IPS-15b (cell line): ENCODE data around the gene ZNF358.
A peak's percentile ranks its signal among the peaks of the same experiment; 100 is the strongest.

Experiments used
- H3K27me3 ChIP-seq: one replicate; pipeline ENCODE4 v1.6.1; 2013; ENCODE audit warnings: low read length; ENCODE audit not compliant: control insufficient read depth, insufficient read depth
- H3K36me3 ChIP-seq: one replicate; pipeline ENCODE4 v1.6.1; 2013; ENCODE audit warnings: low read length; ENCODE audit not compliant: control insufficient read depth, insufficient read depth
- H3K4me1 ChIP-seq: one replicate; pipeline ENCODE4 v1.6.1; 2013; ENCODE audit warnings: mild to moderate bottlenecking, low read length; ENCODE audit not compliant: control insufficient read depth, insufficient read depth
- H3K4me3 ChIP-seq: one replicate; pipeline ENCODE4 v1.5.1; 2013; ENCODE audit warnings: low read depth, low read length
- H3K9ac ChIP-seq: one replicate; pipeline ENCODE4 v1.6.1; 2013; ENCODE audit warnings: low read depth, mild to moderate bottlenecking, low read length
- H3K9me3 ChIP-seq: one replicate; pipeline ENCODE4 v1.6.1; 2013; ENCODE audit warnings: mild to moderate bottlenecking, low read length; ENCODE audit not compliant: control insufficient read depth, insufficient read depth

The ZNF358 gene

DNA sequence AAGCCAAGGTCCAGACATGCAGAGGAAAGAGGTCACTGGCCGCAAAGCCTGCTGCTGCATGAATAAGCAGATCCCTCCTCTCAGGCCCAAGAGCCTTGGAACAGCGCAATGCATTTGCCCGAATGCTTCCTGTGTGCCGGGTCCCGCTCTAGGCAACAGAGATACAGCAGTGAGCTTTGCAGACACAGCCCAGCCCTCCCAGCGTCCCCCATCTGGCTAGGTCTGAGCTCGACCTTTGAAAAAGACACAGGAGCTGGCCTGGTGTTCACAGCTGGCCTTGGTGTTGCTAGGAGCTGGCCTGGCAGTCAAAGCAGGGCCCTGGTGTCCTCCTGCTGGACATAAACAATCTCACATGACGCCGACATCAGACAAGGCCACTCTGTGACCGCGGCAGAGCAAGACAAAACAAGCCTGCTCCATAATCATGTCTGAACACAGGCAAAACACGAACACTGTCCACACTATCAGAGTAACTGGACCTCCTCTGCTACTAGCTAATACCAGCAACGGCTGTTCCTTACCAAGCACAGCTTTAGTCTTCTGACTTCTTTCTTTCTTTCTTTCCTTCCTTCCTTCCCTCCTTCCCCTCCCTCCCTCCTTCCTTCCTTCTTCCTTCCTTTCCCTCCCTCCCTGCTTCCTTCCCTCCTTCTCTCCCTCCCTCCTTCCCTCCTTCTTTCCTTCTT is 21.3 kb upstream of the ZNF358 start:
- no peak overlapping the region for H3K9ac ChIP-seq
- H3K4me3 ChIP-seq: no peak overlapping the region
- H3K4me1 ChIP-seq: peaks cover 2% of the 10 kb centered on the region

DNA sequence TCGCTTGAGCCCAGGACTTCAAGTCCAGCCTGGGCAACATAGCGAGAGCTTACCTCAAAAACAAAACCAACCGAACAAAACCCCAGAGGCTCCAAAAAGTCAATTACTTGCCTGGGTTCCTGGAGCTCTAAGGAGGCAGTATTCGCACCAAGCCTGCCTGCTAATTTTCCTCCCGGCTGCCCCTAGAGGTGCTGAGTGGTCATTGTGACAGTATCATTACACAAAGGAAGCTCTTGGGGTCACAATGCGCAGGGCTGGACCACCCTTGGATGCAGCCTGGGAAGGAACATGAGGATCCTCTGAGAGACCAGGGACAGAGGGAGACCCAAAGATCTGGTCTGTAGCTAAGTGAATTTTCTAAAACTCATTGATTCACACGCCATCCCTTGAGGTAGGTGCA is 18.6 kb upstream of the ZNF358 start:
- peaks cover 23% of the 10 kb centered on the region for H3K27me3 ChIP-seq
- no peak overlapping the region for H3K9ac ChIP-seq
- H3K4me1 ChIP-seq: no peaks in the 10 kb centered on the region
- no peaks in the 10 kb centered on the region for H3K36me3 ChIP-seq
- H3K4me3 ChIP-seq: no peak overlapping the region
- H3K9me3 ChIP-seq: no peaks in the 10 kb centered on the region

More for the DNA sequence above, 21.3 kb upstream of the ZNF358 start:
- peaks cover 2% of the 10 kb centered on the region for H3K27me3 ChIP-seq
- no peaks in the 10 kb centered on the region for H3K9me3 ChIP-seq
- no peaks in the 10 kb centered on the region for H3K36me3 ChIP-seq

DNA sequence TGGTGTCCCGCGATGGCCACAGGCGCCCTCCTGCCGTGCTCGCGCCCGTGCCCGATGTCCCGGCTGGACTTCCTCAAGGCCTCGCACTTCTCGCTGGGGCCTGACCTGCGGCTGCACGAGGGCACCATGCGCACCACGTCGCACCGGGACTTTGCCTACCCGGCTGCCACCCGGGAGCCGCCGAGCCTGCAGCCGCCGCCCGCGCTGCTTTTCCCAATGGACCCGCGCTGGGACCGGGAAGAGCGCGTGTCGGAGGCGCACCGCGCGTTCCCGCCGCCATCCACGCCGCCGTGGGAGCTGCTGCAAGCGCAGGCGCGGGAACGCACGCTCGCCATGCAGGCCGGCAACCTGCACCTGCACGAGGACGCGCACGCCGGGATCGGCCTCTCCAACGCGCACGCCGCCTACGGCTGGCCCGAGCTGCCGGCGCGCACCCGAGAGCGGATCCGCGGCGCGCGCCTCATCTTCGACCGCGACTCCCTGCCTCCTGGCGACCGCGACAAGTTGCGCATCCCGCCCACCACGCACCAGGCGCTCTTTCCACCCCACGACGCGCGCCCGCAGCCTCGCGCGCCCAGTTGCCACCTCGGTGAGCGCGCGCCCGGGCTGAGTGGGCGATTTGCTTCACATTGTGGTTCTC is 15.0 kb upstream of the ZNF358 start:
- Histone ChIP-seq H3K9me3 (no peaks in the 10 kb centered on the region), H3K9ac (no peak overlapping the region), H3K4me3 (peak overlapping the region; percentile 59), H3K4me1 (peaks cover 2% of the 10 kb centered on the region), H3K27me3 (peaks cover 25% of the 10 kb centered on the region), H3K36me3 (no peaks in the 10 kb centered on the region)

DNA sequence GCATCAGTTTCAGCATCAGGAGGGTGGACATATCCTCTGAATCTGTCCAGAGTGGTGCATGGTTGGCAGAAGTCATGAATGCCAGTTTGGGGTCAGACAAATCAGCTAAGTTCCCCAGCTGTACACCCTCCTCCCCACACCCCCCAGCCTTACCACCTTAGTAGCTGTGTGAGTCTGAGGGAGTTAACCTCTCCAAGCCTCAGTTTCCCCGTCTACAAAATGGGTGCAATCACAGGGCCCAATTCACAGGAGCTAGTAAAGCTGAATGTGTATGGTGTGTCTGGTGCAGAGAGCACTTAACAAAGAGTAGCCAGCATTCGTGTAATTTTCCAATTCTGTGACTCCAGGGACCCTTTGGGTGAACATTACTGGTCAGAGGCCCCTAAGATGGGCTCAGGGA is 13.4 kb upstream of the ZNF358 start:
- no peaks in the 10 kb centered on the region for H3K9me3 ChIP-seq
- H3K9ac ChIP-seq: no peak overlapping the region
- no peaks in the 10 kb centered on the region for H3K36me3 ChIP-seq
- H3K4me3 ChIP-seq: no peak overlapping the region
- peaks cover 2% of the 10 kb centered on the region for H3K4me1 ChIP-seq
- peaks cover 25% of the 10 kb centered on the region for H3K27me3 ChIP-seq

DNA sequence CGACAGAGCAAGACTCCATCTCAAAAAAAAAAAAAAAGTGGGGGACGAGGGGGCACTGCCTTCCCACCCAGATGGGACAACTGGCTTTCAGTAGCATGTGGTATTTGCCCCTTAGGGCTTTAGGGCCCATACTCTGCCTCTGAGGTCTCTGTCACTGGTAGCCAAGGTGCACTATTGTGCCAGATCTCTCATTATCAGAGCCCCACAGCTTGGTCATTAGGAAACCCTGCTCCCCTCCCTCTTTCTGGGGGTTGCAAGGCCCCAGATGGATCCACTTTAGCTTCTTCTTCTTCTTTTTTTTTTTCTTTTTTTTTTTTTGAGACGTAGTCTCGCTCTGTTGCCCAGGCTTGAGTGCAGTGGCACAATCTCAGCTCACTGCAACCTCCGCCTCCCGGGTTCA is 11.2 kb upstream of the ZNF358 start:
- peaks cover 4% of the 10 kb centered on the region for H3K4me1 ChIP-seq
- H3K27me3 ChIP-seq: peaks cover 21% of the 10 kb centered on the region
- H3K9me3 ChIP-seq: no peaks in the 10 kb centered on the region
- no peaks in the 10 kb centered on the region for H3K36me3 ChIP-seq
- no peak overlapping the region for H3K4me3 ChIP-seq
- H3K9ac ChIP-seq: no peak overlapping the region

DNA sequence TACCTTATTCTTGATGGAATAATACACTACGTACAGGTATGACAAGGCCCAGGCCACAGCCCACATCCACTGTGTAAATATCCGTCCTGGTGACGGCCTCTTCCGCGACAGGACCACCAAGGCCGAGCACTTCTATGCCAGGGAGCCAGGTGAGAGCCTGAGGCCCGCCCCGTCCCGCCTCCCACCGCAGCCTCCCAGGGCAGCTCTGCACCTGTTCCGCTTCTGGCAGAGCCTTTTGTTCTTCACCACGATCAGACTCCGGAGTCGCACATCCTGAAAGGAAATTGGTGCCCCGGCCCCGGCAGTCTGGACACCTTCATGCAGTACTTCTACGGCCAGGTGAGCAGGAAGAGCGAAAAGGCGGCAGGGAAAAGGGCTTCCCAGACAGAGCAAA is 10.6 kb upstream of the ZNF358 start:
- no peaks in the 10 kb centered on the region for H3K36me3 ChIP-seq
- peaks cover 4% of the 10 kb centered on the region for H3K4me1 ChIP-seq
- peaks cover 16% of the 10 kb centered on the region for H3K27me3 ChIP-seq
- H3K4me3 ChIP-seq: peak overlapping the region; percentile 53
- H3K9ac ChIP-seq: no peak overlapping the region
- H3K9me3 ChIP-seq: no peaks in the 10 kb centered on the region

DNA sequence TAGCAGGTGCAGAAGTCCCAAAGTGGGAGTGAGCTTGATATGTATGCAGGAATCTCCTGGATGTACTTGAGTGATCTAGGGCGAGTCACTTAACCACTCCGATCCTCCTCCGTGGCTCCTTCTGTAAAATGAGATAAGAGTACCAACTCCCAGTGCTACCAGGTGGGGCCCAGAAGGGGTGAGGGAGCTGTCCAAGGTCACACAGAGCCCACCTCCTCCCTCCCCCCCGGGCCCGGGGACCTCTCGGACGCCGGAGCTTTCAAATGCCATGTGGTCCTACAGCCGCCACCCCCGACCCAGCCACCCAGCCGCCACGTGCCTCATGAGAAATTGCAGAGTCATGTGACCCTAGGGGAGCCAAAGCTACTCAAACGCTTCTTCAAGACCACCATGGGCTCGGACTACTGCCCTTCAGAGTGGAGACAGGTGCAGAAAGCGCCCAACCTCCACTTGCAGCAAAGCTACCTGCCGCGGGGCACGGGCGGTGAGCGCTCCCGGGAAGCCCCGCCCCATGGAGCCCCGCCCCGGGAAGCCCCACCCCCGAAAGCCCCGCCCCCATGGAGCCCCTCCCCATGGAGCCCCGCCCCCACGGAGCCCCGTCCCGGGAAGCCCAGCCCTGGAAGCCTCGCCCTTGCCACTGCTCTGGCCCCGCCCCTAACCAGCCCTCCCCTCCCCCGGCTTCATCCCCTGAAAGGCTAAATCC is 10.1 kb upstream of the ZNF358 start:
- peaks cover 4% of the 10 kb centered on the region for H3K4me1 ChIP-seq
- H3K9me3 ChIP-seq: no peaks in the 10 kb centered on the region
- no peaks in the 10 kb centered on the region for H3K36me3 ChIP-seq
- H3K9ac ChIP-seq: no peak overlapping the region
- peak overlapping the region; percentile 54 for H3K4me3 ChIP-seq
- H3K27me3 ChIP-seq: peaks cover 12% of the 10 kb centered on the region

DNA sequence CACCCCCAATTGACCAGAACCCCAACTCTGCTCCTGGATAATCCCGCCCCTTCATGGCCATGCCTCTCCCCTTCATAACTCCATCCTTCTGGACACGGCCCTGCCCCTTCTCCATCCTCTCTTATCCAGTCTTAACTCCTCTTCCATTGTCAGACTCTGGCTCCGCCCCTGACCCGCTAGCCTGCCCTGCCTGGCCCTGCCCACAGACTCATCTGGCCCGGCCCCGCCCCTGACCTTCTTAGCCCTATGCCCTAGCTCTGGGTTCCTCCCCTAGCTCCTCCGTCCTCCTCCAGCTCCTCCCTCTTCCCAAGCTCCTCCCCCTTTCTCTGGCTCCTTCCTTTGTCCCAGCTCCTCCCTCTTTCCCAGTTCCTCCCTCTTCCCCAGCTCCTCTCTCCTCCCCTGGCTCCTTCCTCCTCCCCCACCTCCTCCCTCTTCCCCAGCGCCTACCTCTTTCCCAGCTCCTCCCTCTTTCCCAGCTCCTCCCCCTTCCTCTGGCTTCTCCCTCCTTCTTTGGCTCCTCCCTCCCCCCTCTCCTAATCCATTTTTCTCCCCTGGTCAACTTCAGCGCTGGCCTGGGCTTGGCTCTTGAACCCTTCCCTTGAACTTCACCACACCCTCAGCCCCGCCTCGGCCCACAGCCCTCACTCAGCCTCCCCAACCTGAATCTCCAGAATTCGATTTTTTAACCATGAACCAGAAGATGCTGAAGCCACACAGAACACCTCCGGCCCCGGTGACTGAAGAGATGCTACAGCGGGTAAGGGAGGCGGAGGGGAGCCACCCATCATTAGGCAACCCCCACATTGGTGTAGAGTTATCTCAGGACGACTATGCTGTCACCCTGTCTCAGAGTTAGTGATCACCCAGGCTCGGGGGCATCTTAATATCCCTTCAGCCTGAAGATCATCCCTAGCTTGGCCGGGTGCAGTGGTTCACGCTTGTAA is 9.2 kb upstream of the ZNF358 start:
- Histone ChIP-seq H3K9ac (no peak overlapping the region), H3K27me3 (peaks cover 7% of the 10 kb centered on the region), H3K9me3 (no peaks in the 10 kb centered on the region), H3K36me3 (no peaks in the 10 kb centered on the region), H3K4me3 (peak overlapping the region; percentile 54), H3K4me1 (peaks cover 4% of the 10 kb centered on the region)

DNA sequence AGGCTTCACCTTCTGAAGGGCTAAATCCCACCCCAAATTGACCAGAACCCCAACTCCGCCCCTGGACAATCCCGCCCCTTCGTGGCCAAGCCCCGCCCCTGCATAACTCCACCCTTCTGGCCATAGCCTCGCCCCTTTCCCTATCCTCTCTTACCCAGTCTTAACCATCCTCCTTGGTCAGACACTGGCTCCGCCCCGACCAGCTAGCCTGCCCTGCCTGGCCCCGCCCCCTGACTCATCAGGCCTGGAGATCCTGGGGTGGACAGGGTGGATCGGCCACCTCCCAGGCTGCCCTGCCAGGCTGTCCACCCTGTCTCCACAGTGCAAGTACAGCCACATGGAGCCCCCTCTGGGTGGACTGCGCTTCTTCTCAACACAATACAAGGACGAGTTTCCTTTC is 8.0 kb upstream of the ZNF358 start:
- H3K27me3 ChIP-seq: peaks cover 2% of the 10 kb centered on the region
- no peaks in the 10 kb centered on the region for H3K9me3 ChIP-seq
- H3K36me3 ChIP-seq: no peaks in the 10 kb centered on the region
- no peak overlapping the region for H3K9ac ChIP-seq
- H3K4me1 ChIP-seq: peaks cover 4% of the 10 kb centered on the region
- H3K4me3 ChIP-seq: no peak overlapping the region

DNA sequence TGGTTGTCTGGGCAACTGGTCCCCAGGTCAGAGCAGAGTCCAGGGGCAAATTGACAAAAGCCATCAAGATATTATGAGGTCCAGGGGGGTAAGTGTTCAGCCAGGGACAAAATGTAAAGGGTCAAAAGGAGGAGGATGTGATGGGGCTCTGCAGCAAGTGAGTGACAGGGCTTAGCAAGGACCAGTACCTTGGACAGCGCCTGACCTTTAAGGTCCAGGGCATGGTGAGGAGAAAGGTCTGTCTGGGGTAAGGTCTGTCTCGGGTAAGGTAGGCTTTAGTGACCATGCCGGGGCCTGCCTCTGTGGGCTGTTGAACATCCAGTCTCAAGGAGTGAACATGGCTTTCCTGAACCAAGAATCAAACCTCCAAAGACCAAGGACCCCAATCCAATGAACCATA is 6.3 kb upstream of the ZNF358 start:
- H3K9ac ChIP-seq: no peak overlapping the region
- no peaks in the 10 kb centered on the region for H3K9me3 ChIP-seq
- H3K36me3 ChIP-seq: no peaks in the 10 kb centered on the region
- no peak overlapping the region for H3K4me3 ChIP-seq
- peaks cover under 1% of the 10 kb centered on the region for H3K27me3 ChIP-seq
- peaks cover 4% of the 10 kb centered on the region for H3K4me1 ChIP-seq

DNA sequence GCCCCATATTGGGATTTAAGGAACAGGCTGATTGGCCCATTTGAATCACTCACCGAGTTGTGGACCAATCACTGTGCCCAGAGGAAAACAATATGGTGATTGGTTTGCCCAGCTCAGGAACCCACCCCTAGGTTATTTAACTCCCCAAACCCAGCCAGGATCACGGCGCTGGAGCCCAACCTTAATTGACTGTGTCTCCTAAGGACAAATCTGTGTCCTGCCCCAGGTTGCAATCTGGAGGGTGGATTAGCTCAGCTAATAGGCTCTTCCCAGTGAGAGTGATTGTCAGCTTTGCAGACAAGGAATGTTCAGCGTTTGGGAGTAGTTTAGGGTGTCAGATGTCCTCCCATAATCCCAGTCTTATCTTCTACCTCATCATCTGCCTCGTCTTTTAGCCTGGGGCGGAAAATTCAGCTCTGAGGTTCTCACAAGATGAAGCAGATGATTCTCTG is 3.5 kb upstream of the ZNF358 start:
- H3K9me3 ChIP-seq: no peaks in the 10 kb centered on the region
- peaks cover 7% of the 10 kb centered on the region for H3K4me1 ChIP-seq
- no peaks in the 10 kb centered on the region for H3K27me3 ChIP-seq
- no peak overlapping the region for H3K9ac ChIP-seq
- H3K4me3 ChIP-seq: no peak overlapping the region
- no peaks in the 10 kb centered on the region for H3K36me3 ChIP-seq
